Activated T-cell treated with anti-CD3 and anti-CD28 coated beads for 24 hours (primary cell): ENCODE results near the gene RIPPLY1.

ENCODE experiments used
- DNase-seq: peaks from one replicate; pipeline ENCODE4 v3.0.0-alpha.2; 2020; ENCODE audit warnings: low read depth

Gene RIPPLY1, protein sequence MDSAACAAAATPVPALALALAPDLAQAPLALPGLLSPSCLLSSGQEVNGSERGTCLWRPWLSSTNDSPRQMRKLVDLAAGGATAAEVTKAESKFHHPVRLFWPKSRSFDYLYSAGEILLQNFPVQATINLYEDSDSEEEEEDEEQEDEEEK

DNA sequence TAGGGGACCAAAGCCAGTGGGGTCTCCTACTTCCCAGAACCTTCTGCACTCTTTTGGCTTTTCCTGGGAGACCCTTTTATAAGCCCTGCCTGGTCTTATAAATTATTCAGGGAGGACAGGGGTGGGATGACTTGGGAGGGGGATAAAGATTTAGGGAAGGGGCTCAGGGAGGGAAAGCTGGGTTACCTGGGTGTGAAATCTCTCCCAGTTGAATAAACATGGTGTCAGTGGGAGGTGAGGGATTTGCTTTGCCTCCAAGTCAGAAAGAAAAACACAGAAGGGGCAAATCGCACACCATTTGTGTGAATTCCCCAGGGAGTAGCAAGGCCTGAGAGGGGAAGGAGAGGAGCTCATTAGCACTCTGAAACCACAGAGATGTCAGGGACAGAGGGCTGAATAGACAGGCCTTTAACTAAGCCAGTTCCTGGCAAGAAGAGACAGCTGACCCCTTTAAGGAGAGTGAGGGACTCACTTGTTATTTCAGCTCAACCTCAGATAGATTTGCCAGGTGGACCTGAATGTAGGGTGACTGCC, at the start of gene RIPPLY1:
Gene RIPPLY1, minus strand, starts transcription at position 51 of the 534 bp plus-strand sequence. CDS start 54 bp downstream, outside the sequence.
- no peak for DNase-seq

DNA sequence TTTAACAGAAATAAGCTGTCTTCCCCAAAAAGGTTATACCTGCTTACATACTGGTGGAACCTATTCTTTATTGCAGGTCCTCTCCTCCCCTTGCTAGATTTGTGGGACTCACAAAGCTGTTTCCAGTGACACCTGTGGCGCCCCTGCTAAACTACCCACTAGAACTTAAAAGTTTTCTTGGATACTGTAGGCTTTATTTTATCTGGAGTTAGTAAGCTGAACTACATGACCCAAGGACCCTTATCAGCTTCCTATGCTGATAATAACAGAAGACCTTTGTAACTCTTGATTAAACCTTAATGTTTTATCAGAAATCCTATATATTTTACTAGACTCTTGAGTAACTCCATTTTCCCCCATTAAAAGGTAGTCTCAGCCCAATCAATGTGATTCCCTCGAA, 49.4 kb upstream of the RIPPLY1 start:
- no peak for DNase-seq

DNA sequence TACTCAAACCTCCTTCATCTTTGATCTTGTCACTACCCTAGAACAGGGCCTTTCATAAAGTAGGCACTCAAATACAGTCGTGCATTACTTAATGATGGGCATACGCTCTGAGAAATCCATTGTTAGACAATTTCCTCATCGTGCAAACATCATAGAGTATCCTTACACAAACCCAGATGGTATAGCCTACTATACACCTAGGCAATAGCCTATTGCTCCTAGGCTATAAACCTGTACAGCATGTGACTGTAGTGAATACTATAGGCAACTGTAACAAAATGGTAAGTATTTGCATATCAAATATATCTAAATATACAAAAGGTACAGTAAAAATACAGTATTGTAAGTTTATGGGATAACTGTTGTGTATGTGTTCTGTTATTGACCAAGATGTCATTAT, 48.9 kb upstream of the RIPPLY1 start:
- no peak for DNase-seq

DNA sequence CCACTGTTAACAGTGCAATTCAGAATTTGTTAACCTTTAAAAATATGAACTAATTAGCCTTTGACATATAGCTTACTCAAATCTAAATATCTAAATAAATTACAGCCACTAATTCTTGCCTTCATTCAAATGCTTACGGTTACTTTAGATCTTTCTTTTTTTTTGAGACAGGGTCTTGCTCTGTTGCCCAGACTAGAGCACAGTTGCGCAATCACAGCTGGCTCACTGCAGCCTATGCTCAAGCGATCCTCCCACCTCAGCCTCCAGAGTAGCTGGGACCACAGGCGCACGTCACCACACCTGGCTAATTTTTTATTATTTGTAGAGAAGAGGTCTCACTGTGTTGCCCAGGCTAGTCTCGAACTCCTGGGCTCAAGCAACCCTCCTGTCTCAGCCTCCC, 48.1 kb upstream of the RIPPLY1 start:
- no peak for DNase-seq

DNA sequence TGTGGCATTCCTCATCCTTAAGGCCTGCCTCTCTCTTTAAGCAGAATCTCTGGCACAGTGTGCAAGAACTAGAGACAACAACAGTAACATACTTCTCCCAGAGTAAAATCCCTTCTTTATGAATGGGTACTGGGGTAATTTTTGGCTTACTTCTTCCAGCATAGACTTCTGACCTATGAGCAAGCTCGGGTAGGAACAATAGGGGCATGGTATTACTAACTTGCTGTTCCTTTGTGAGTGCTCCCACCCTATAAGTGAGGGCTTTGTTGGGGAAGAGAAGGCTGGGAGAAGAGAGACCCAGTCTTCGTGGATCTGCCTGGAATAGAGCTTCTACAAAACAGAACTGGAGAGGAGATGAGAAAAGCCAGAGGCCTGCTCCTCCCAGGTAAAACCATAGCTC, 47.2 kb upstream of the RIPPLY1 start:
- DNase-seq, result no peak

DNA sequence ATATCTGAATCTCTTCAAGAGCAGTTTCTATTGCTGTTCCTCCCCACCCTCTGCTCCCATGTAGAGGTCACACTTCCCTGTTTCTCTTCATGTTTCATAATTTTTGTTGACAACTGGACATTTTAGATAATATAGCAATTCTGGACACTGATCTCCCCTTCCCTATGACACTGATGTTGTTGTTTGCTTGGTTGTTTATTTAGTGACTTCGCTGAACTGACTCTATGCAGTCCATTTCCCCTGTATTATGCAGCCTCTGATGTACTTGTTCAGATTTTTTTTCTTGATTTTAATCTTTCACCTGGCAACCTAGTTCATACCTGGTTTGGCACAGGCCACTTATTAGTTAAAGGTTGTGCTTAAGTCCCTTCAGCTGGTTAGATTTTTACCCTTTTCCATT, 46.2 kb upstream of the RIPPLY1 start:
- DNase-seq, result no peak

DNA sequence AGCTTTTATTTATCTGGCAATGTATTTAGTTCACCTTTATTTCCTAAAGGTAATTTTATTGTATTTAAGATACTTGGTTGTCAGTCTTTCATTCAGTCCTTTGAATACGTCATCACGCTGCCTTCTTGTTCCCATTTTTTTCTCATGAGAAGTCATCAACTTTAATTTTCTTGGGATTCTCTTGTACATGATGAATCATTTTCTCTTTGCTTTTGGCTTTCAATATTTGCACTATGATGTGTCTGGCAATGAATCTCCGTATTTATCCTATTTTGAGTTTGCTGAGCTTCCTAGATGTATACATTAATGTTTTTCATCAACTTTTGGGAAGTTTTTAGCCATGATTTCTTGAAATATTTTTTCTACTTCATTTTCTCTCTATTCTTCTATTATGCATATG, 45.5 kb upstream of the RIPPLY1 start:
- DNase-seq, result no peak

DNA sequence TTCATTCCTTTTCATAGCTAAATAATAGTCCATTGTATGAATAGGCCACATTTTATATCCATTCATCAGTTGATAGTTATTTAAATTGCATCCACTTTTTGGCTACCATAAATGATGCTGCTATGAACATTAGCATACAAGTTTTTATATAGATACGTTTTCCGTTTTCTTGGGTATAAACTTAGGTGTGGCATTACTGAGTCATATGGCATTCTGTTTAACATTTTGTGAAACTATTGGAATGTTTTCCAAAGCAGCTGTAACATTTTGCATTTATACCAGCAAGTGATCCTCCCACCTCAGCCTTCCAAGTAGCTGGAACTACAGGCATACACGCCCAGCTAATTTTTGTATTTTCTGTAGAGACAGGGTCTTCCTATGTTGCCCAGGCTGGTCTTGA, 43.3 kb upstream of the RIPPLY1 start:
- DNase-seq, result no peak

DNA sequence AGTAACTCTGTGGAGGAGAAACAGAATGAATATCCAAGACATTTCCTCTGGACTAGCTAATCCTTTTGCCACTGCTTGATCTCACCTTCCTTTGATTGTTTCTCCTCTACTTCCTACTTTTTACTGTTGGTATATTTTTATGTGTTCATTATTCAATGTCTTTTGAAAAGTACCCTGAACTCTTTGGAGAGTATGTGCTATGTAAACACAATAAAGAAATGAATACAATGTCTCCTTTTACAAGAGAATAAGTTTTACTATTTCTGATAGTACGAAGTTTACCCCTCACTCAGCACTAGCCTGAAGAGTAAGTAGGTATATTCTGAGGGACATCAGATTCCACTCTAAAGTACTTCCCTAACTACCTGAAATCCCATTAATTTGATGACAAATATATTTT, 36.9 kb upstream of the RIPPLY1 start:
- no peak for DNase-seq

DNA sequence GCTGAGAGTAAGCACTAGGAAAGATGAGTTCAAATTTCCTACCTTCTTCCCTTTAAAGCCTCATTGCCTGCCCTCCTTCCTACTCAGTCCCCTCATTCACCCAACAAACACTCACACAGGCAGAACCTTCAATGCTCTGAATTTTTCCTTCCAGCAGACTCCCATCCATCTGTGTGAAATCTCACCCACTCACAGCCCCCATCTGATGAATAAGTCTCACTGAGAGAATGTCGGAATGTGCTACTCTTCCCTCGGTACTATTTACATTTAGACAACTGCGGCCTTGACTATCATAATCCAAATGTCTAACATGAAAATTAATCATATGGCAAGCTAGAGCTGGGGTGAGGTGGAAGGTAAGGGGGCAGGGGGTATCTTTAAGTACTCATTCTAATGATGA, 36.4 kb upstream of the RIPPLY1 start:
- no peak for DNase-seq

DNA sequence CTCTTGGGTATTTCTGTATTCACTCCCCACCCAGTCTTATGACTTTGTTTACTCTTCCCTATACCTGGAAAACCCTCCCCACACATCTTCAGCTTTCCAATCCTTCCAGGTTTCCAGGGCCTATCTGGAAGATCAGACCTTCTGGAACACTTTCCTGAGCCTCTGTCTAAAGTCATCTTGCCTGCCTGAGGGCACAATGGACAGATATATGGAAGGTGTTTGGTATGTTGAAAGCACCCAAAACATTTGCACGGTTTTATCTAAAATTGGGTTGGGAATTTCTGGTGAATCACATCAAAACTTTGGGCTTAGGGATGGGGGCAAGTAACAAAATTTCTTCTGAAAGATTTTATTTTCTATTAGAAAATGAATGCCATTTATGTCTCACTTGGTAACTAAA, 33.1 kb upstream of the RIPPLY1 start:
- no peak for DNase-seq

DNA sequence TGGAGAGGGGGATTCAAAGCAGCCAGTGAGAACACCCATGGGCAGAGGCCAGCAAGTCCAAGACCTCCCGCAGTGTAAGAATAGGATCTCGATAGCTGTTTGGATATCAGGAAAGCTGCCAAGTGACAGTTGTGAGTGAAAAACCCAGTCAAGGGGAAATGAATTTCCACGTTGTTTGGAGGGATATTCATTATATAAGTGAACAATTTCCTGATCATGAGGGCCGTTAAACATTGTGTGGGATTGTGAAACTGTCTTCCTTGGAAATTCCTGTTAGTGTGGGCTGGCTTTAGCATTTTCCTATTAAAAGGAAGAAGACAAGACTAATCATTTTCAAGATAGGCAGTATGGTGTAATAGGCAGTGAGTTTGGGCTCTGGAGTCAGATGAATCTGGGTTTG, 32.0 kb upstream of the RIPPLY1 start:
- DNase-seq, result no peak

DNA sequence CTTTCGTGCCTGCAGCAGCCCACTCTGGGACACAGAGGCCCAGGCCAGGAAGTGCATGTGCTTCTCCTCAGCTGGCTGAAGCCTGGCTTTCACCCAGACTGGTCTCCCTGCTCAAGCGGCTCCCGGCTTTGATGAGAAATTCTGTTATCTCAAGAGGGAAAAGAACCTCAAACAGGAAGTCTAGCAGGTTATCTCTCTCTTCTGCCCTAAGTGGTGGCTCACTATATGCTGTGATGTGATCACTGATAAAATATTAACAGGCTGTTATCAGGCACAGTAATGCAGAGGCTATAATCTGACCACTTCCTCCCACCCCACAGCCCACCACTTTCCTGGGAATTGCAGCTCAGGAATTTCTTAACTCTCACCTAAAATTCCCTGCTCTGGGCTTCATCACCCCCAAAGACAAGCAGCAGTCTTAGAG, 30.4 kb upstream of the RIPPLY1 start:
- no peak for DNase-seq

DNA sequence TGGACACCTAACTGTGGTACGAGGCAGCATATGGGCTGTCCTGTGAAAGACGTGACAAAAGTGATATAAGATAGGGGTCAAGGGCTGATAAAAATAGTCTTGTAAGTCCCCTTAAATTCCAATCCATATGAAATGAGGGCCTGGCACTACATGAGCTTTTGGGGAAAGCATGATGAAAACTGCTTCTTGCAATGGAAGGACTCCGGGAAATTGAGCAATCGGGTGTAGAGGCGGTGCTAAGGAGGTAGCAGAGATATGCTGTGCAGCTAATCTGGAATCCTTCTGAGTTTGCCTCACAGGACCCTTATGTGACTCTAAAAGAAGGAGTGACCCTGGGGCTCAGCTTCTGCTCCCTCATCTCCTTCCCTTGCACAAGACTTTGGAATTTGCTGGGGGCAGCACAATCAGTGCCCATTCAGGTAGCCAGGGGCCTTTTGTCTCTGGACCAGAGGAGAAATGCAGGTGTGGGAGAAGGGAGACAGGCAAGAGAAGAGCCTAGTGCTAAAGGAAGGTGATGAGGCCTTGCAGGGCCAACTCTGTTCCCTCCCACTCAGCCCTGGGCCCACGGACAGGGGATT, 29.9 kb upstream of the RIPPLY1 start:
- no peak for DNase-seq

DNA sequence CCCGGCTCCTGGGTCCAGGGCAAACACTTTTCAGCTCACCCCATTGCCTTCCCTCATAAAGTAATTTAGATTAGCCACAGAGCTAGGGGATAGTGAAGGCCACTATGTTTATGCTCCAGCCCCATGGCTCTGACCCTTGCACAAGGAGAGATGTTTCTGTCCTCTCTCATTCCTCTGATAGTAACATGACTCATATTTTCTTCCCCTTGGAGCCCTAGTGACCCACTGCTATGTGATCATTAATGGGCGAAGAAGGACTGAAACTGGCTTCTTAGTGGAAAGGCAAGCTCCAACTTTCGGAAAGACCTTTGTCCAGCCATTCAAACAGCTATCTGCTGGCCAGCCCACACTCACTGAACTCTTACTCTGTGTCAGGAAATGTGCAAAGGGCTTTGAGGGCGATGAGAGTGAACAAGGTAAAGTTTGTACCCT, 29.4 kb upstream of the RIPPLY1 start:
- no peak for DNase-seq

DNA sequence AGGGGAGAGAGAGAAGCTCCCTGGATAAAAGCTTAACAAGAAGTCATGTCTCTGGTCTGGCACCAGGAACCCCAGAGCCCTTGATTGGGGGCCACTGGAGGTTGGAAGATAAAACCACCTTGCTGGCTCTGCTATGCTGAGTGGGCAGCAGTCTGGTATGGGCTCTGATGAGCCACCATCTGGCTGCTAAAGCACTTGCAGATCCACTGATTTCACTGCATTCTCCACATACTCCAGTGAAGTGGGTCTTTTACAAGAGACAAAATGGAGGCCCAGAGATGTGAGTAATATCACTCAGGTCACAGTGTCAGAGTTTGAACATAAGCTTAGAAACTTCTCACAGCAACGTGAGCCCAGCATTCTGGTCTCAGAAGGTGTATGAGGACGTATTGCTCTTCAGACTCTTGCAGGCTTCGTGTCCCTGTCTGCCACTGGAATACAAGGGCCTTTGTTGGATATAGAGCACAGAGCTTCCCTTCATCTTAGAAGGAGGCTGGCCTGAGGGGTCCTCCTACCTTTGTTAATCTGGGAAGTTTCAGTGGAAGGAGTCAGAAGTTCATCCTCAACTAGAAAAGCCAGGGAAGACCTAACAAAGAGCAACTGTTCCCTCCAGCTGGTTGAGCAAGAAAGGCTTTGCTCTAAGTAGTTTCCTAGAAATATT, 28.8 kb upstream of the RIPPLY1 start:
- DNase-seq, result no peak

DNA sequence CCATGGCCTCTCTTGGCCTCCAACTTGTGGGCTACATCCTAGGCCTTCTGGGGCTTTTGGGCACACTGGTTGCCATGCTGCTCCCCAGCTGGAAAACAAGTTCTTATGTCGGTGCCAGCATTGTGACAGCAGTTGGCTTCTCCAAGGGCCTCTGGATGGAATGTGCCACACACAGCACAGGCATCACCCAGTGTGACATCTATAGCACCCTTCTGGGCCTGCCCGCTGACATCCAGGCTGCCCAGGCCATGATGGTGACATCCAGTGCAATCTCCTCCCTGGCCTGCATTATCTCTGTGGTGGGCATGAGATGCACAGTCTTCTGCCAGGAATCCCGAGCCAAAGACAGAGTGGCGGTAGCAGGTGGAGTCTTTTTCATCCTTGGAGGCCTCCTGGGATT, 25.1 kb upstream of the RIPPLY1 start:
- DNase-seq, result no peak

DNA sequence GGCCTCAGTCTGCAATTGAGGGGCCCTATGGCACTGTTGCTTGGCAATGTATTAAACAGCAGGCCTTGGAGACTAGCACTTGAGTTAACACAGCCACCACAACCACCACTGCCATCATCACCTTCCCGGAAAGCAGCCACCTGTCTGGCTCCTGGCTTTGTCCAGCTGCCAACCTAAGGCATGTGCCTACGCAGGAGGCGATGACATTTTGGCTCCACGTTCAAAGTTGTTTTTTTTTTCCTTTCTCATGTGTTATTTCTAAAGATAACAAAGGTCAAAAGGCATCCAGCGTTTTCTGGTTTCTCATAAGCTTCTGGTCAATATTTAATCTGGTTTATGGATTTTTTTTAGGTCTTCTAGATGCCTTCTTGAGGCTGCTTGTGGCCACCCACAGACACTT, 24.6 kb upstream of the RIPPLY1 start:
- DNase-seq, result no peak

DNA sequence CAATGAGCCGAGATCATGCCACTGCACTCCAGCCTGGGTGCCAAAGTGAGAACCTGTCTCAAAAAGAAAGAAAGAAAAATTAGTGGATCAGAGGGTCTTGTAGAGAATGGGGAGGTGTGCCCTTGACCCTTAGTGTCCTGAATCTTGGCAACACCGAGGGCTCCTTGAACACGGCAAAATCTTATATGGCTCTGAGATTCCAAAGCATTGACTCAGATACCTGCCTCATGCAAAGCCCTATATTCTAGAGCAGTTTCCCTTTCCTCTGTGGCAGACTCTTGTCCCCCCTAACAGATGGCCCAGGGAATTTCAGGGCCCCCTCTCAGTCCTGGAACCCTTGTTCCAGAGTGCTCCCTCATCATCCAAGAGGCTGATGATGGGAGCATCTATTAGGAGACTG, 23.9 kb upstream of the RIPPLY1 start:
- no peak for DNase-seq

DNA sequence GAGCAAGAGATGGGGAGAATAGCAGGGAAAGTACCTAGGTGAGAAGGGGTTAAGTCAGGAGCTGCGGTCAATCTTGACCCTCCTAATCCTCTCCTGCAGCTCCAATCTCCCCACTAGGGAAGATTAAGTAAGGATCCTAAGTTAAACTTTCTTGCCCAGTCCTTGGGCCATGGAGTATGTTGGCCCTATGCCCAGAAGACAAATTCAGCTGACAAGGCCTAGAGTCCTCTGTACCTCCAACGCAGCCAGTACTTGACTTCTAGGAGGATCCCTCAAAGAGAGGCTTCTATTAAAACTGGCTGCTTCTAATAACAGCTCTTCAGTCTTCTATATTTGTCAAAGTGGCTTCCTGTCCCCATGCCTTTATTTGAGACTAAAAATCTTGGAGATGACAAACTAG, 18.5 kb upstream of the RIPPLY1 start:
- no peak for DNase-seq

DNA sequence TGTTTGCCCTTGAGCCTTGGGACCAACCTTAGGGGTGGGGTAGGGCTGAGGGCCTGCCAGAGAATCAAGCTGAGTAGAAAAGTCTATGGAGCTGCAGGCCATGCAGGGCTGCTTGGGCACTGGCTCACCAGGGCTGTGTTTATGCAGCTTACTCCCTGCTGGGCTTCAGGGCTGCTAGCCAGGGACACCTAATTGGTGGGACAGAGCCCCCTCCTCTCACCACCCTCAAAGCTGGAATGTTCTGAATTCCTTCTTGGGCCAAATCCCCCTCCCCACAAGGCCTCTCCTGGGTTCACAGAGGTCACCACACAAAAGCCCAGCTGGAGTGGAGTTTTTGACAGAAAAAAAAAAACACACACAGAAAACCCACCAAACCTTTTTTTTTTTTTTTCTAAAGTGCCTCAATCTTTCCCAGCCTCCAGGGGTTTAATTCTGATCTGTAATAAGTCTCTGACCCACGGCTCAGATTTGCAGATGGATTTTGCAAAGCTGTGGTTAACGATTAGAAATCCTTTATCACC, 16.9 kb upstream of the RIPPLY1 start, which contains the start of gene CLDN2:
Gene CLDN2, plus strand, starts transcription at position 471 of the 521 bp plus-strand sequence. CDS start 7,827 bp downstream, outside the sequence.
- DNase-seq, result no peak

DNA sequence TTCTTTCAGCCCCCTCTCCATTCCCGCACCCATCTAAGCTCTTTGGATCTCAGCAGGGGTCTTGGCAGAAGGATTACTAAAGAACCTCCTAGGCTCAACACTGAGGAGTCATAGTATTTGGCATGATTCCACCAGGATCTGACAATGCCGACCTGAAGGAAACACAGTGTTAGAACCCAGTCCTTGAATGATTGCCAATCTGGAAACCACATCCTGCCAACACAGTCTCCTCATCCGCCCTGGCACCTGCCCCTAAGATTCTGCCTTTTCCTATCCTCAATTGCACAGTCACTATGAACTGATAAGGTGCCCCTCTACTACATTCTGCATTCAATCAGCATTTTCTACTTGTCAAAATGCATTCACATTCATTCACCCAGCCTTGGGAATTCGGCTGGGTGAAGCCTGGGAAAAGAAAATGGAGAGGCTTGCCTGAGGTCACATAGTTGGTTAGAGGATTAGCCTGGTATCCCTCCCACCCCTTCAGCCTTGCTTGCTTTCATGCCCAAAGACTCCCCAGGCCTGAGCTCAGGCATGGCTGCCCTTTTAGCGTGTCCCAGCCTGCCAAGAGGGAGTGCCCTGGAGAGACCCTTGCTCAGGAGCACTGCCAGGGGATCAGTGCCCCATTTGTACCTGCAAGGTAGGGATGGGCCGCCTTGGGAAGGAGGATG, 14.8 kb upstream of the RIPPLY1 start:
- no peak for DNase-seq

DNA sequence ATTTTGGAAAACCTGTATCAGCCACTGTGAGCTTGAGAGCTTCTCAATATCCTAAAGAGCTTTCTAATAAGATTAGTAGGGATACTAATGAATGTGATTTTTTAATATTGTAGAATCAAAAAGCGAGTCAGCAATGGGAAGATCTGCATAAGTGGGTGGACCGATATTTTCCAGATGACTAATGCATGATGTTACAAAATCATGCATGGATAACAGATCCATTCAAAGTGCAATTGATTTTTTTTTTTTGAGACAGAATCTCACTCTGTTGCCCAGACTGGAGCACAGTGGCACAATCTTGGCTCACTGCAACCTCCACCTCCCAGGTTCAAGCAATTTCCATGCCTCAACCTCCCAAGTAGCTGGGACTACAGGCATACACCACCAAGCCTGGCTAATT, 9.7 kb upstream of the RIPPLY1 start:
- no peak for DNase-seq
